HG03045 (cell line): ENCODE measurements around the gene TRHDE.

Source experiments
- ATAC-seq: cut with Tn5 transposase; IDR thresholded peaks from one replicate; pipeline ENCODE4 v1.9.1; 2021; ENCODE audit warnings: mild to moderate bottlenecking, moderate library complexity; ENCODE audit not compliant: unreplicated experiment

TRHDE gene

GRCh38 chr12:72272731-72273498 is 745 bp downstream of the TRHDE start:
- no peak for ATAC-seq

DNA sequence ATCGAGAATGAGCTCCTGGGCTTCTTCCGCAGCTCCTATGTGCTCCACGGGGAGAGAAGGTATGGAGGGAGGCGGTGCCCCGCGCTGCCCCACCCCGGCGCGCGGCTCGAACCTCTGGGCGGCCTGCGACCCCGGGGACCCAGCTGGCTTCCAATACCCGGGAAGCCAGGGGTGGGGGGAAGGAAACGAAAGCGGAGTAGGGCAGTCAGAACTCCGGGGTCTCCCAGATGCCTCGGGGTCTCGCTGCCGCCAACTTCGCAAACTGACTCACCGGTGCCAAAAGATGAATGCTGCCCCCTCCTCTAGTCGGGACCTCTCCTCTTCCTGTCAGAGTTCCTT is 1.3 kb downstream of the TRHDE start:
- ATAC-seq, result no peak

DNA sequence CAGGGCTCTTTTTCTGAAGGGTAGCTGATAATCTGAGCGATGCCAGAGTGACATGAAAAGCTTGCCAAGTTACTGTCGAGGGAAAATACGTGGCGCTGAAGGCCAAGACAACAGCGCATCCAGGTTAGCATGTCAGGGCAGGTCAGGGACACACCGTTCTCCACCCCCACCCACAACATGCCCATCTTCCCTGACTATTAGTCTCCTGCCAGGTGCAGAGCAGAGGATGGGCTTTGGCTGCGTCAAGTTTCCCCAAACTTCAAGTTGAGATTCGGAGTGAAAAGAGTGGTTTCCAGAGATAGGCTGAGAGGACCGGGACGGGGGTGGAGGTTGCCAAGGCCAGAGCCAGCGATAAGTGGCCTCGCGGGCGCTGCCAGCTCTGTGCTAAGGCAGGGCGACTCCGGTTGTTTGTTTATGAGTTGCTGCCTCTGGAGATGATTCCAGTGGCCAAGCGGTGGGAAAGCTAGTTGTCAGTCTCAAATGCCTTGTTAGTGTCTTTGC is 1.7 kb downstream of the TRHDE start:
- ATAC-seq, result no peak

DNA sequence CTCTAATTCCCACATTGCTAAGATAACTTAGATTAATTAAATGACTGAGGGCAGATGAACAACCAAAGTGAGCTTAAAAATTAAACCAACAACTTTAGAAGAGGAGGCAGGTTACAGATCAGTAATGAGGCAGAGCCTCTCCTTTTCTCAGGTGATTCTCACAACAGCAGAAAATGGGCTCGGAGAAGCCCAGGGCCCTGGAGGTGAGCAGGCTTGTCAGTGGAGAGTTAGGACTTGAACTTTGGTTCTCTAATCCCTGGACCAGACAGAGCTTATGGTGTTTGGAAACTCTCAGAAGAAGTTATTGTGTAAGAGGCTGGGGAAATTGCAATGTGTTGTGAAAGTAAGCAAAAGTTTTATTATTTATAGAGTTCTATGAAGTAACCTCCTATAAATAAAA is 2.8 kb downstream of the TRHDE start:
- ATAC-seq, result no peak

GRCh38 chr12:72275526-72275925 is 3.4 kb downstream of the TRHDE start:
- no peak for ATAC-seq

DNA sequence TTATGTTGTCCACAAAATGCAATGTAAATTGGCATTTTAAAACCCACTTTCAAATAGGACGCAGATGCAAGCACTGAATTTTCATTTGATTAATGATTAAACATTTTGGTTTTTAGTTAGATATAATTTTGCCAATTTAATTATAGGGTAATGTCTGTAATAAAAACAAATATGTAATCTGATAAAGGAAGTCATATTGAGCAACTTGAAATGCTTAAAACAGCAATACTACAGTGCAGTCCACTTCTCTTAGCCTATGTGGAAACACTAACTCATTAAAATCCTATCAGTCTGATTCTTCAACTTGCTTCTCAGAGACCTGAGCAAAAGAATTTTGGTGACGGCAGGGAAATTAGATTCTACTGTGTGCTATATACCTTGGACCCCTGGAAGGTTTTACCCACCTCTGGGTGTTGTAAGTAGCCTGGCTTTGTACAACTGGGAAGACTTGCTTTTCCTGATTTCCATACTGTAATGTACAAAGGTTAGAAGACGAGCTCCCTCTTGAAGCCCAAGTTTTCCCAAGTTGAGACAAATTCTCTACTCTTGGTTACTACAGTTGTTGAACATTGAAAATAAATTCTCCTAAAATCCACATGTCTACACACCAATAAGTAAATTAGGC is 4.1 kb downstream of the TRHDE start:
- no peak for ATAC-seq

DNA sequence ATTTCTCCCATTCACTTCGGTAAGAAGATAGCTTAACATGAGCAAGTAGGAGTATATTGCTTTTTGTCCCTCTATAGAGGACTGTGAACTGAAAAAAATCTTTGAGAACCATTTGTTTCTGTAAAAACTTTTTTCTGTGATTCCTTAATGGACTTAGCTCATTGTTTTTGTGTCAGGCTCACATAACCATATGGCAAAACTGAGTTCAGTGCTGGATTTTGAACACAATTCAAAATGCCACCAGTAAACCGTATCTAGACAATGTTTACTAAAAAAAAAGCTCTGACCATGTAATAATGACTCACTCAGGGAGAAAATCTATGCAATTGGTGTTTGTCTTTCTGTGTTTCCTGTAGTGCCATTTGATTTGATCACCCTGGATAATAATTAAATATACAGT is 5.2 kb downstream of the TRHDE start:
- no peak for ATAC-seq

DNA sequence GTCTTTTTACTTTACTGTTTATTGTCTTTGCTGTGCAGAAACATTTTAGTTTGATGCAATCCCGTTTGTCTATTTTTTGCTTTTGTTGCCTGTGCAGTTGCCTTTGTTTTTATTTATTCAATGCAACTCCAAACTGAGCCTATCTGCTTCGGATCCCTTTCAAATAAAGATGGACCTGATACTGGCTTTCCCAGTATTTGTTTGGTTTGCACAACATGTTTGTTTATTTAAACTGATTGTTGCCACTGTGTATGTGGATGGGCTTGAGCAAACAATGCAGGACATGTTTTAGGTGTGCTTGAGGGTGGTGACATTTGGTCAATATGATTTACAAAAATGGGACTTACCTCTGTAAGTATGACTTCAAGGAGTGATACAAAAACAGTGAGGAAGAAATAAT is 6.7 kb downstream of the TRHDE start:
- ATAC-seq, result no peak

- no peak for ATAC-seq
These were observed 9.0 kb downstream of the TRHDE start for GRCh38 chr12:72281126-72281525.

DNA sequence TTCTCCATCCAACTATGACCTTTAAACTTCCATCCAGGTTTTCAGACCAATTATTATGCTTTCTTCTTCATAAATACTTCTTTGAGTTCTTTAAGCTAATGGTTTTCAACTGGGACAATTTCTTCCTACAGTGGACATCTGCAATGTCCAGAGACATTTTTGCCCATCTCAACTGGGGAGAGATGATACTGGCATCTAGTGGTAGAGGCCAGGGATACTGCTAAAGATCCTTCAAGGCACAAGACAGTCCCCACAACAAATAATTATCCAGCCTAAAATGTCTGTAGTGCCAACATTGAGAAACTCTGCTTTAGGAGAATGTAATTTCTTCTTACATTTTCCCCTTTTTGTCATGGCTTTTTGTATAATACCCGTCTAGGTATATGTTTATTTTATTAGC is 10.6 kb downstream of the TRHDE start:
- ATAC-seq, result no peak

DNA sequence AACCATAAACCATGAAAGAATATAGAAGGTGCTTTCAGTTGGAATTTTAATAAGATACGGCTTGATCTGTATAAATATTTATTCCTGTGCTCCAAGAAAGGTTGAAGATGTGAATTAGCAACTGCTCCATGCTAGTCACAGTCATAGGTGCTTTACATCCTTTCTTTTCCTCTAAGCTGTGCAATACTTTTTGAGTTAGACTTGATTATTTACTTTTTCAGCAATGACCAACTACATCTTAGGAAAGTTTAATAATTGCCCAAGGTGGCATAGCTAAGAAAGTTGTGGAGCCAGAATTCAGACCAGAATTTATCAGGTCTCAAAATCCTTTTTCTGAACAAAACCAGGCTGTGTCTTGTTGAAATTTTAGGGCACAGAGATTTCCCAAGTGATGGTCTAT is 13.7 kb downstream of the TRHDE start:
- no peak for ATAC-seq

DNA sequence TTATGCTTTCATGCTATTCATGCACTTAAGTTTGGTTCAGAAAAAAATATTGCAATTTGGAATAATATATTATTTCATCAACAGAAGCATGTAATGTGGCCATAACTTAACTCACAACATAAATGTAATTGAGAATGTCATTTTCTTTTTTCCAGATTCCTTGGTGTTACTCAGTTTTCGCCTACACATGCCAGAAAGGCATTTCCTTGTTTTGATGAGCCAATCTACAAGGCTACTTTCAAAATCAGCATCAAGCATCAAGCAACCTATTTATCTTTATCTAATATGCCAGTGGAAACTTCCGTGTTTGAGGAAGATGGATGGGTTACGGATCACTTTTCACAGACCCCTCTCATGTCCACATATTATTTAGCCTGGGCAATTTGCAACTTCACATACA is 14.4 kb downstream of the TRHDE start:
- no peak for ATAC-seq

- ATAC-seq, result no peak
These were observed 16.3 kb downstream of the TRHDE start for GRCh38 chr12:72288436-72288835.

DNA sequence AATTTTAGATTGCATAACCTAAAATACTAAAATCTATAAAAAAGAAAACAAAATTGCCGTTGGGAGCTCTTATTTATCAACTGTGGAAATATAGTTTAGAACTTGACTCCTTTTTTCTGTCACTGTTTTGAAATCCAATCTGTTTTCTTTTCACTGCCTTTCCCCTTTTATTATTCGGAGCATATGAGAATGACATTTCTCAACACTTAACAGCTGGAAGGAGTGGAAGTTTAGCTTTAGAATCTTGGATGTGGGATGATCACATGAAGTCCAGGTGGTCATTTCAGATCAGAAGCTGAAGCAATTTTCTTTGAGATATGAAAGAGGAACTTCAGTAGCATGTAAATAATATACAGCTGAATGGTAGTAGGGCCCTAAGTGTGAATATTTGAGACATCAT is 16.7 kb downstream of the TRHDE start:
- no peak for ATAC-seq

GRCh38 chr12:72289633-72290032 is 17.5 kb downstream of the TRHDE start:
- ATAC-seq, result no peak

DNA sequence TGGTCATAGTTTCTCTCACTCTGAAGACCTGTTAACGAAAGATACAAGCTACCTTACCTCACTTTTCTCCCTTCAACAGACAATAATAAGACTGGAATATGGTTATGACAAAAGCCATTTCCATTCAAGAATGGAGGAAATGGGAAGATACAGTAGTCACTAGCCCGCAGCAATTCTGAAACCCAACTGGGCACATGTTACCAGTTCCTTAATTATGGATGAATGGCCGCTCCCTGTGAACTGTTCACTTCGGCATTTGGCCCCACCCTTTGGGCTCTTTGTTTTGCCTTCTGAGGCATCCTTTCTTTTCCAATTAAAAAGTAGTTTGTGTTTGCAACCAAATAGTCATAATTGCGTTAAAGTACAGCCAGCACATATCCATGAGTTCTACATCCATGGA is 19.0 kb downstream of the TRHDE start:
- no peak for ATAC-seq

GRCh38 chr12:72293701-72294100 is 21.5 kb downstream of the TRHDE start:
- no peak for ATAC-seq

DNA sequence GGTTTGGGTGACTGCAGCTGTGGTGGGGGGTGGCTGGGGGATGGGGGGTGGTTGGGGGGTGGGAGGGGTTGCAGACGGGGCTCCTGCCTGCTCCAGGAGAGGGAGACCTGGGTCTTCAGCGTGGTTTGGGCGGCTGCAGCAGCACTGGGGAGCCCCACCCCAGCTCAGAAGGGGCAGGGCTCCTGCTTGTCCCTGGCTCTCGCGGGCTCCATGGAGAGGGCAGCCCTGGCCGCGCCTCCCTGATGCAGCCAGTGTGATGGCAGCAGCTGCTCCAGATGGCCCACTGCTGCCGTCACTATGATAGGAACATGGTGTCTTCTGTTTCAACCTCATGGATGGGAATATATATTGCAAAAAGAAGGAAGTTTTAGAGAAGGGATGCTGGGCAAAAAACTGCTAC is 22.9 kb downstream of the TRHDE start:
- ATAC-seq, result no peak

DNA sequence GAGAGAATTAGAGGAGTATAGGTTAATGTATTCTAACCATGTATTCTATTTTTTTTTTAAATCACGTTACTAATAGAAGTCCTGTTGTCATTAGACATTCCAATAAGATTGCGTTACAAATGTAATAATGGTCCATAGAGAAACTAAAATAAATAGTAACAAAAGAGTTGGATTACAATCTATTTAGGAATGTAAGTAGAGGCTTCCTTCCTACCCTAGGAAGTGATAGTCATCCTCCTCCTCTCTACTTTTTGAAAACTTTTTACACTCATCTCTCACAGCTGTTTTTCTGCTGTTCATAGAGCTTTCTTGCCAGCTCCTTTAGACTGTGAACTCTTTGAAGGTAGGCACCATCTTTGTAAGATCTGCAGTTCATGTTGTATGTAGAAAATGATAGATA is 23.6 kb downstream of the TRHDE start:
- no peak for ATAC-seq

DNA sequence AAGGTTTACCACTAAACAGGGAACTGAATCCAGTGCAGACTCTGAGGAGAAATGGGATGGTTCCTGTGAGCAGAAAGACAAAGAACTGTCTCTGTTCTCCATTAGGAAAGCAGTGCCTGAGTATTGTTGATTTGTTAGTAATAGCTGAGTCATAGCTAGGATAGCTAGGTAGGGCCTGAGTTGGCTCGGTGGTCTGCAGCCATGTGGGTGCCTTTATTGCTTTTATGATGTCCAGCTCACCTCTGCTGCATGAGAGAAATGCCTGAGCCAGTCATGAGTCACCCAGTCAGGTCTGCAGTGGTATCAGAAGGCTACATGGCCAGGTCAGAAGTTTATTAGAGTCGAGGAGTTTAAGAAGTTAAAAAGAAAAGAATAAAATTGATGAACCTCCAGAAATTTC is 24.2 kb downstream of the TRHDE start:
- no peak for ATAC-seq

- no peak for ATAC-seq
These were observed 25.5 kb downstream of the TRHDE start for GRCh38 chr12:72297666-72298065.

DNA sequence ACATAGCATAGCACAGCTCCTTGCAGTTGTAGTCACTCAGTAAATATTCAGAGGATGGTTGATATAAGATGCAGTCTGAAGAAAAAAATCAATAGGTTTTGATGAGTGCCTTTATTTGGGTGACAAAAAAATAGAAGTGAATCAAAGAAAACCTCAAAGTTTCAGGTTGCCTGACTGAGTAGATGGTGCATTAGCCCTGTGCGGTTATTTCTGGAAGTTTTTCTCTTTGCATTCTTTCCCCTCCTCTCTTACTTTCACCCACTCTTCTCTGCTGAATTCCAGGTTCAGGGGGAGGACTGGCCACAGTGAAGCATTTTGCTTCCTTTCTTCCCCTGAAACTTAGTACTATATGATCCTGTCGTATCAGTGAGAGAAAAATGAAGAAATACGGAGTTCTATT is 28.6 kb downstream of the TRHDE start:
- no peak for ATAC-seq

DNA sequence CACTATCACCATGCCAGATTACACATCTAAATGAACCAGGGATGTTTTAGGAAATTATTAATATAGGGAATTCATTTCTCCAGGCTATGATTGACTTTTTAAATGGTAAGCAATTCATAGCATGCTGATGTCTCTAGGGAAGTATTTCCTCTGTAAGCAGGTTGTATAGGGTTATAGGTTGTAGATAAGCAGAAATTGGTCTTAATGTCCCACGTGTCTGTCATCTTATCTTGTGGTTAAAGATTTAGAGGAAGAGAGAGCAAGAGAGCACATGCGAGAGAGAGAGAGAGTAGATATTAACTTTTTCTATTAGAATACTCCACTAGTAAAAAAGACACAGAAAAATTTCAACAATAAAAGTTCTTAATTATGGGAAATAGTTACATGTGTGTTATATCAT is 32.6 kb downstream of the TRHDE start:
- ATAC-seq, result no peak
